Lower leg skin (tissue), 3 donors: Measurements from ENCODE around the gene COQ9.

ENCODE experiments used
- CTCF ChIP-seq, 3 donors: fragments of 450-650 bp; IDR thresholded peaks; one replicate each; pipeline ENCODE4 v1.5.1; 2016; ENCODE audit warnings: antibody characterized with exemption in 3 of 3, mild to moderate bottlenecking in 3 of 3, moderate library complexity in 2 of 3
- POLR2A ChIP-seq, 2 donors: fragments of 450-650 bp; IDR thresholded peaks; one replicate each; pipeline ENCODE4 v1.6.1; 2016 to 2017; ENCODE audit warnings: antibody characterized with exemption in 2 of 2, mild to moderate bottlenecking in 1 of 2, moderate library complexity in 1 of 2

- no peak for TF ChIP-seq CTCF (IDR thresholded peaks at IDR 0.05)
- no peak for TF ChIP-seq POLR2A (IDR thresholded peaks at IDR 0.05)
Observed at GRCh38 chr16:57413301-57413730, 34.0 kb upstream of the COQ9 start.
